Hepatocyte (in vitro differentiated cells): ENCODE results near the gene ATPAF1.
"Not testable (repeated sequence)": the region's sequence is repeated elsewhere in the genome, so short reads cannot be mapped to it uniquely, and the experiment has no call there.

ENCODE experiments used
- CTCF ChIP-seq: fragments of 200-600 bp; sonication (generic); IDR thresholded peaks from 2 replicates; pipeline ENCODE4 v1.5.1; 2016; ENCODE audit warnings: antibody characterized with exemption, mild to moderate bottlenecking; ENCODE audit not compliant: poor library complexity
- EZH2 ChIP-seq: fragments of 200-600 bp; sonication (generic); IDR thresholded peaks from 2 replicates; pipeline ENCODE4 v1.6.1; 2016; ENCODE audit warnings: antibody characterized with exemption, mild to moderate bottlenecking, borderline replicate concordance
- EZH2phosphoT487 ChIP-seq: fragments of 200-600 bp; sonication (generic); IDR thresholded peaks from one replicate; pipeline ENCODE4 v1.6.1; 2018; ENCODE audit warnings: antibody characterized with exemption, mild to moderate bottlenecking, low read depth, moderate library complexity; ENCODE audit not compliant: unreplicated experiment, severe bottlenecking

GRCh38 chr1:46654698-46655097, 13.5 kb downstream of the ATPAF1 start:
- TF ChIP-seq CTCF, EZH2, EZH2phosphoT487: not testable (repeated sequence)
